SK-N-DZ (cell line): ENCODE measurements around the gene PROM1. TPM values are rescaled to one million over a fixed set of nuclear protein-coding genes. Genes with fewer than 3 reads are reported as not detected.

Experiments used
- DNase-seq: peaks from one replicate; pipeline ENCODE4 v3.0.0-alpha.2; 2015; ENCODE audit warnings: low spot score
- polyA plus RNA-seq, 2 experiments: library from polyadenylated mRNA; depleted of rRNA; stranded (reverse); fragments of >200 nt; gene quantifications; 2 replicates each; pipeline ENCODE4 v1.2.3, GENCODE V29; 2014

Gene PROM1, protein sequence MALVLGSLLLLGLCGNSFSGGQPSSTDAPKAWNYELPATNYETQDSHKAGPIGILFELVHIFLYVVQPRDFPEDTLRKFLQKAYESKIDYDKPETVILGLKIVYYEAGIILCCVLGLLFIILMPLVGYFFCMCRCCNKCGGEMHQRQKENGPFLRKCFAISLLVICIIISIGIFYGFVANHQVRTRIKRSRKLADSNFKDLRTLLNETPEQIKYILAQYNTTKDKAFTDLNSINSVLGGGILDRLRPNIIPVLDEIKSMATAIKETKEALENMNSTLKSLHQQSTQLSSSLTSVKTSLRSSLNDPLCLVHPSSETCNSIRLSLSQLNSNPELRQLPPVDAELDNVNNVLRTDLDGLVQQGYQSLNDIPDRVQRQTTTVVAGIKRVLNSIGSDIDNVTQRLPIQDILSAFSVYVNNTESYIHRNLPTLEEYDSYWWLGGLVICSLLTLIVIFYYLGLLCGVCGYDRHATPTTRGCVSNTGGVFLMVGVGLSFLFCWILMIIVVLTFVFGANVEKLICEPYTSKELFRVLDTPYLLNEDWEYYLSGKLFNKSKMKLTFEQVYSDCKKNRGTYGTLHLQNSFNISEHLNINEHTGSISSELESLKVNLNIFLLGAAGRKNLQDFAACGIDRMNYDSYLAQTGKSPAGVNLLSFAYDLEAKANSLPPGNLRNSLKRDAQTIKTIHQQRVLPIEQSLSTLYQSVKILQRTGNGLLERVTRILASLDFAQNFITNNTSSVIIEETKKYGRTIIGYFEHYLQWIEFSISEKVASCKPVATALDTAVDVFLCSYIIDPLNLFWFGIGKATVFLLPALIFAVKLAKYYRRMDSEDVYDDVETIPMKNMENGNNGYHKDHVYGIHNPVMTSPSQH
- polyA plus RNA-seq (2014; cell fraction: cytosol; rRNA removed): 22.5 and 25.8 TPM in 2 replicates
- polyA plus RNA-seq (2014; cell fraction: nucleus; rRNA removed): 25.7 and 41.1 TPM in 2 replicates

DNA sequence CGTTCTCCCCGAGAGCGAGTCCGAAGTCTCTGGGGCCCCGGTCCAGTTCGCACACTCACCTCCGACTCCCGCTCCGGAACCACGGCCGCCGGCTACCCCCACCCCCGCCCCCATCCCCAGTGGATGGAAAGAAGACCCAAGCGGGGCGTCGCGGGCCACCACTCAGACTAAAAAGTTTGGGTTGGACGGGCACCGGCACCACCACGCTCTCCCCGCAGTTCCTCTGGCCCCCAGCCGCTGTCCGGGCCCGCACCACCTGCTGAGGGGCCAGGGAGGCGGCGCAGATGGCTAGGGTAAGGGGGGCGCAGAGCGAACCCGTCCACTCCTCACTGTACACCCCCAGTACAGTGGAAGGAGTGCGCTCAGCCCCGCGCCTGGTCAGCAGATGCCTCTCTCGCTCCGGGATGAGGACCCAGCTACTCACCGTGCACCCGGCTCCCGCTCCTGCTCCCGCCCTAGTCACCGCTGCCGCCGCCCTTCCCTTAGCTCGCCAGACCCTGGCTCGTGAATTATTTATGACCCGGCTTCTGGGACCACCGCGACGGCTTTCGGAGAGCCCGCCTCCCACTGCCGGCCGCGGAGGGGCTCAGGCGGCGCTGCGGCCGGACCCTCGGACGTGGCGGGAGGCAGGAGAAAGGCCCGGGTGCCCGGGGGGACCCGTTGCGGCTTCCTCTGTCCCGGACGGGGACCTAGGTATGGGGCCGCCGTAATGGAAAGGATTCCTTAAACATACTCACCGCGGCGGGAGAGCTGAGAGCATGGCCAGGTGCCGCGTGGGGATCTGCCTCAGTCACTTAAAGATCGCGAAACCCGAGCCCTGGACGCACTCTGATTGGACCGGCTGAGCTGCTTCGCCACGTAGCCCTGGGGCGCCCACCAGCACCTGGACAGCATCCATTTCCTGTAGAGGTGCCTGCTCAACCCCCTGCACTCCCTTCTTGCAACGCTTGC is at the start of gene PROM1:
Gene PROM1 (minus strand): TSS at position 783 of the 951 bp plus-strand sequence. CDS start 8,117 bp downstream, outside the sequence.
- peak; percentile 52 for DNase-seq

DNA sequence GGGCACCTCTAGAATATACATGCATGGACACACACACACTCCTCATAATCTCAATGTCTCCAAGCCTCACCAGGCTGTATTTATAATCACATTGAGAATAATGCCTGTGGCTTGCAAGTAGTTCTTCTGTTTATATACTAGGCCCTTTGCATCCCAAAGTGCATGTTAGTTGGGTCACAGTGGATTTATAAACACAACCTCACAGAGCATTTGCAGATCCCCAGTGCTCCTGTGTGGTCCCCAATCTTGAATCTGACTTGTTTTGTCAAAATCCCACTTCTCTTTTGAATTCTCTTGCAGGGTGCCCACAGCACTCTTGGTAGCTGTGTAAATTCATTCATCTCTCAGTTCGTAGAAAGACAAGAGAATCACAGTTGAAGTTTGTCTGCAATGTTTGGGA is 49.6 kb upstream of the PROM1 start:
- no peak for DNase-seq

DNA sequence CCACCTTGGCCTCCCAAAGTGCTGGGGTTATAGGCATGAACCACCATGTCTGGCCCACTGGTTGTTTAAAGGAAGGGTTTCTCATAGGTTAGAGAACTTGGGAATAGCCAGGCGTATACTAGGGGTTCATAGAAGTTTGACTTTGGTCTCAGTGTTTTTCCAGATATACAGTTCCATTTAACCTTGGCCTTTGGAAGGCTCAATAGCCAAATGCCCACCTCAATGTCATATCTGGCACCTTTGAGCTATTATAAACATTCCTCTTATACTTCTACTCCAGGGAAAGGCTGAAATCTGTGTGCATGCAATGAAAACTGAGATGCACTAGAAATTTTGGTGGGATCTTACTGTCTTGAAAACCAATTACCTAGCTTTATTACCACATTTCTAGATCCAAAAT is 47.5 kb upstream of the PROM1 start:
- DNase-seq: no peak

DNA sequence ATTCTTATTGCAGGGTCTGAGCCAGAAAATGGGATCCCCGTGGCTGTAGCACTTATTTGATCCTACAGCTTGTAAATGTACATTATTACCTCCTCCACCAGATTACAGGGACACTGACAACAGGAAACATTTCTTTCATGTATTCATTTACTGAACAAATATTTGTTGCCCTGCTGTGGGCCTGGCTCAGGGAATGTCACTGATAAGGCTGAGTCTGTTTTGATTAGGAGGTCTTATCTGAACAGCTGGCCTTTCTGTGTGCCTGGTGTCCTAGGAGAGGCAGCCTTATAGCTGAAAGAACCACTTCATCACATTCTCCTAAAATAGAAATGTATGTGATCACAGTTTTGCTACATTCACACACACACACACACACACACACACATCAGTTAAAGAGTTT is 45.5 kb upstream of the PROM1 start:
- peak; percentile 67 for DNase-seq

DNA sequence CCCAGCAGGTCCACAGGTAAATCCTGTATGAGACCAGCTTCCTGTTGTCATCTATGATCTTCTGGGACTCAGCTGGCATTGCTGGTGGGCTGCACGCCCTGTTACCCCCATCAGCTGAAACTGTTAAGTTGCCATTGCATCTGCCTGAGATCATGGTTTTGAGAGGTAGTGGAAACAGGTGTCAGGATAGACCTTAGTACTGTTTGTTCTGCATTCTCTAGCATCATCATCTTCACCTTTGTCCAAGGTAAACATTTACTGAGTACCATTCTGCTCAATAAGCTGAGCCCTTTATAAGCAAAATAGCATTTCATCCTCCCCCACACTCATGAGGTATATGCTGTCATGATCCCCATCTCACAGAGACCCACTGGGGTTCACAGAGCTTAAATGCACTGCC is 42.9 kb upstream of the PROM1 start:
- DNase-seq: no peak

DNA sequence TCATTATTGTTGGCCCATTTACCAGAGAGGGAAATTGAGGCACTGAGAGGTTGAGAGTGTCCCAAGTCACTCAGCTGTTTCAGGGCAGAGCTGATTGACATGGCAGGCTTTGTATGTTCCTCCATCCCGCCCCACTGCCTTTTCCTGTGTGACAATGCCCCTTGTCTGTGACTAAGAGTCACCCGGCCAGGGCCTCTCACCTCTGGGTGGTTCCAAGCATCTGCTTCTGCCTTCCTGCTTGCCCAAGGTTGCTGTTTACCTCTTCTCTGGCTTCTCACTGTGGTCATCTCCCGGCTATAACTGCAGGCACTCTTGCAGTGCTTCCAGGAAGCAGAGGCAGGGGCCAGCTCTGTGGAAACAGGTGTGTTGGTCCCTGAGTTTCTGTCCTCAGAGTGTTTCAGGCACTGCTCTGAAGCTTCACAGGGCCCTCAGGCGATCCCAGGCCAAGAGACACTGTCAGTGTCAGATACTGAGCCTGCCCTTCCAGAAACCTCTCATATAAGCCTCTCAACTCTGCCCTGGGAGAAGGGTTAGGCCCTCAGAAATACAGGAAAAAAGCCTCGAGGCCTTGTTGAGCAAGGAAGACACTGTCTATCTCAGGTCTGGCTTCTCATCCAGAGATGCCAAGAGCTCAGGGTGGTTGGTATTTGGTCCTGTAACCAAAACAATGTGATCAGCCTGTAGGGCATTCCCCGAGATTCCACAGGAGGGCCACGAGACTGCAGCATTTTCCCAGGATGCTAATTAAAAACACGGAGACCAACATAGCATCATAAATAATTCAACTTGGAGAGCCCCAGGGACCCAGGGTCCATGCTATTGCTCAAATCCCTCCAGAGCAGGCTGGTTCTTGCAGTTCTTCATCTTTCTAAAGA is 42.0 kb upstream of the PROM1 start:
- no peak for DNase-seq

DNA sequence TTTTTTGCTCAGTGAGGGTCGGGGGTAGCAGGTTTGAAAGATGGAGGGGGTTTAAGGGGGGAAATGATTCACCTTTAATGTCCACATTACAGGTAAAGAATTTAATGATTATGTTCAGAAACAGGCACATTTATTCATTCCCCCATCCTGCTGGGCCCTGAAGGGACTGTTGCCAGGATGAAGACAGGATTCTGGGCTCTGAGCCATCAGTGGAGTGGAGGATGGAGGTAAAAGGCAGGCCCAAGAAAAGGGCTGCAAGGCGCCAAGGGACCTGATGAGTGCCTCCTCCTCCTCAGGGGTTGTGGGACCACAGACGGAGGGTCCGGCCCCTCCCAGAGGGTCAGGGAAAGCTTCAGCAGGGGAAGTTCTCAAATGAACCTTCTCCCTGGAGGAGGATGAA is 40.4 kb upstream of the PROM1 start:
- no peak for DNase-seq

DNA sequence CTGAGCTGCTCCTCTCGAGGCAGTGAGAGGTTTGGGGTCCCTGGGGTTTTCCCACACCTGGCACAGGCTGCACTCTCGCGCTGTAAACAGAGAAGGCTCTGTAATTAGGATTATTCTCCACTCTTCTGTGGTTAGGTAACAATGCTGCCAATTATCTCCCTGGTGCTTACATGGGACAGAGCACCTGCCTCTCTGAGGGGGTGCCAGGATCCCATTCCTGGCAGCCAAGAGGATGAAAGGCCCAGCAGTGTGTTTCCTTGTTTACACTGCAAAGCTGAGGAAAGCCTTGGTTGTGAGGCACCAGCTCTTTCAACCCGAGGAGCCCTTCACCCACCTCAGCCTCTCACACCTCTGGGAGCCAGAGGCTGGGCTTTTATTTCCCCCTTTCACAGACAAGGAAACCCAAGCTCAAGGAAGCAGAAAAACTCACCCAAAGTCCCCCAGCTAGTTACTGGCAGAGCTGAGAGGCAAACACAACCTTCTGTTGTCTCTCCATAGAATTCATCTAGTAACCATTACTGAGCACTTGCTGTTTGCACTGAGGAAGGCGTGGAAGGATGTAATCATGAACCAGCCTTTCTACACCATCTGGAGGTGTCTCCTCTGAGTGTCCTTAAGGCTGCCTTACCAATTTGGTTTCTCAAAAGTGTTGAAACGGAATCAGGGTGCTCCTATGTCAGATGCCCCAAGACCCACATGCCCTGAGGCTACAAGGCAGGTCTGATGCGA is 39.7 kb upstream of the PROM1 start:
- DNase-seq: no peak

DNA sequence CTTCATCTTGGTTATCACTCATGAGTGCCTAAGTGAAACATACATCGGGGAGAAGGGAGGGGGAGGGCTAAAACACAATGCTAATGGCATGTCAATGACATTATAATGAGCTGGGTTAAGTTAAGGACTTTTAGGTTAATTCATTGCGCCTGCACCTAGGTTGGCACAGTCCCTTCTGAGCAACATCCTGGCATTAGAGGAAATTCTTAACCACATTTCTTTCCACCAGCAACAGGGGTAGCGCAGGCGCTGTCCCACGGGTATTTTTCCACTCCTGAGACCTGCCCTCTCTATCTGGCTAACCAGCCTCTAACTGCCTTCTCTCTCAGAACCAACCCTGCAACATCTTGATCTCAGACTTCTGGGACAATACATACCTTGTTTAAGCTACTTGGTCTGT is 39.0 kb upstream of the PROM1 start:
- DNase-seq: no peak

DNA sequence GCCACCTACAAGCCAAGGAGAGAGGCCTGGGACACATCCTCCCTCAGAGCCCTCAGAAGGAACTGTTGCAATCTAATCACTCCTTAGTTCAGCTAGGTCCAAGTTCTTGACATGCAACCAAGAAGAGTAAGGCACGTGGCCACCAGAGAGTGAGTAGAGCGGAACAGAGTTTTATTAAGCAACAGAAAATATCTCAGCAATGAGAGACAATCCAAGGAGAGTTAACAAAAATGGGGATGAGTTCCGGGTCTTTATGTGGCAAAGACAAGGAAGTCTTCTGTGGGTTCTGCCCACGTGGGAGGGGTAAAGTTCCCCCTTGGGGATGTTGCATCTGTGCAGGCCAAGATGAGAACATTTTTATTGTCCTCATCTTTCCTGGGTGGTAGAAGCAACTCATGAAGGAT is 38.5 kb upstream of the PROM1 start:
- no peak for DNase-seq

DNA sequence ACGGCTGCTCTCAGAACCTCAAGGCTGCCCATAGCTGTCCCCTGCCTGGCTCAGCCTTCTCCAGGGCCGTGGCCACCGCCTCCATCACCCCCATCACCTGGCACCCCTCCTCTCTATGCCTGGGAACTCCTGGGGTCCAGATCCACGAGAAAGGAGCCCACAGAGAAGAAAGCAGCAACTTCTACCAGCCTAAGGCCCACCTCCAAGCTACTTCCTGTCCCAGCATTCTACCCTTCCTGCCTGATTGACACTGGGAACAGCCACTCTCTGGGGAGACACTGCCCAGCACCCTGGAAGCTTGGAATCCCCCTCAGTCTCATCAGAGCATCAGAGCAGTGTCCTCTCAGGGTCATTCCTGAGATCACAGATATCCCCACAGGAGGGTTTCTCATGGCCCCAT is 36.9 kb upstream of the PROM1 start:
- no peak for DNase-seq

DNA sequence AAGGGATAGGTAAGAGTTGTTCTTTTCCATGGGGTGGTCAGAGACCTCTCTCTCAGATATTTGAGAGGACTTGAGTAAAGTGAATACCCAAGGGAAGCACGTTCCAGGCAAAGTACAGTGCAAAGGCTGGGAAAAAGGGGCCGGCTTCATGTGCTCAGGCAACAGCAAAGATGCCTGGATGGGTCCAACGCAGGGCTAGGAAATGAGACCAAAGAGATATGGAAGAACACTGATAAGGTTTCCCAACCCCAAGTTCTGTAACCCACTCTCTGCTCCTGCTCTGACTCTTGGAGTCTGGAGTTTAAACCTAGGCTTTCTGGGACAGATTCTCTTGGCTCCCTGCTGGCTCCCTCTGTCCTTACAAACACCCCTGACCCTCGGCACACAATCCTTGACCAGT is 36.2 kb upstream of the PROM1 start:
- no peak for DNase-seq

DNA sequence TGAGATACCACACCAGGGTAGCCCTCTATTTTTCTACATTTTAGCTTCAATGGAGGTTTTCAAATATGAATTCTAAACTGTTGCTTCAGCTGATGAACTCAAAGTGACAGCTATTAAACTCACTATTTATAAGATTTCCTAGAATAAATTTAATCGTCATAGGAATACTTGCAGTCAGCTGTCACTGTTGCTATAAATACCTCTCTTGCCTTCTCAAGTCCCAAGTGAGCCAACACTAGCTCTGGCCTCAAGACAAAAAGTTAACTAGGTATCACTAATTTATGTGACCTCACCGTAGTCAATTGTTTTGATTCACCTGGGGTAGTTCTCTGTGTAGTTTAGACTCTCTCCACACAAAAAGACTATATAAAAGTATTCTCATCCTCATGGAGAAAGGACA is 34.3 kb upstream of the PROM1 start:
- DNase-seq: no peak

DNA sequence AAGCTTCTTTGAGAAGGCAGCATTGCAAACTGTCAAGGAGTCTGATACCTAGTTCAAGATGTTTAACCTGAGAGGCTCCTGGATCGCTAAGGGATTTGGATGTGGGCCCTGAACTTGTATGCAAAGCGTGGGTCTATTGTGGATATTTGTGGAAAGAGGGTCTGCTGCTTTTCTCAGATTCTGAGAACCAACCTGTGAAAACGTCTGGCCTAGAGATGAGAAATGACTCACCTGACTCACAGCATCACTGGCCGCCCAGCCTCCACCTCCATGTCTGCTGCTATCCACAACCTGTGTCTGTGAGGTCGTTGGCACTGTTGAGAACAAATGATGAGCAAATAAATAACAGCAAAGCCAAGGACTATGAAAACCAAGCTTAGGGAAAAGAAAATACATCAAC is 33.3 kb upstream of the PROM1 start:
- no peak for DNase-seq

DNA sequence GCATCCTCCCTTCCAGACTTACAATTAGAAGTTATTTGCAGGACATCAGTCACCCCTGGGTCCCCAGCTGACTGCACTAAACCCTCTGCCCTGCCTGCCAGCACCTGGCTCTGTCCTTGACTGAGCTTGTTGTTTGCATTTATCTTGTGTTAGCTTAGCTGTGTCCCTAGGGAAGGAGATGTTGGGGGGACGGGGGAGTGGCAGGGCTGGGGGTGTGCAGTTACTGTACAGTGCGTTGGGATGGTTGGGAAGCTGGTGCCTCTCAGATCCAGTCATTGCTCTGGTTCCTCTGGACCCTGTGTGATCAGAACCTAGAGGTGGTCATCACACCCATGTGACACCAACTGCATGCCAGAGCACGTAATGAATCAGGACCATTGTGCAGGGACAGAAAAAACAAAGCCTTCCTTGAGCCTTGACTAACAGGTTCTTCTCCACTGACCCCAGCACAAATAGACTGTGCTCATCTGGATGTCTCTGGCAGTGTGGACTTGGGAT is 32.7 kb upstream of the PROM1 start:
- DNase-seq: no peak

DNA sequence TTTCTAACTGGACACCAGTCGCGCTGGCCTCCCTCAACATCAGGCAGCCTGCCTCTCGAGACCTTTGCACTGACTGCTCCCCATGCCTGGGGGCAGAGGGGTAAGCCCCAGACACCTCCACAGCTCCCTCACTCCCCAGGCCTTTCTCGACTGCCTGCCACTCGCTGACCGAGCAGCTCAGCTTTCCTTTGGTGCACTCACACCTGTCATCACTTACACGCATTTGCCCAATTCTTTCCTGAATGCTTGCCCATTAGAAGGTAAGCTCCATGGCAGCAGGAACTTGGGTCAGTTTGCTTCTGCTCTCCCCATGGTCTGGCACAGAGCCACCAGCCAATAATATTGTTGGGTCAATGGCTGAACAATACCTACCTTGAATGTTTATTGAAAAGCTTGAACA is 32.2 kb upstream of the PROM1 start:
- no peak for DNase-seq

DNA sequence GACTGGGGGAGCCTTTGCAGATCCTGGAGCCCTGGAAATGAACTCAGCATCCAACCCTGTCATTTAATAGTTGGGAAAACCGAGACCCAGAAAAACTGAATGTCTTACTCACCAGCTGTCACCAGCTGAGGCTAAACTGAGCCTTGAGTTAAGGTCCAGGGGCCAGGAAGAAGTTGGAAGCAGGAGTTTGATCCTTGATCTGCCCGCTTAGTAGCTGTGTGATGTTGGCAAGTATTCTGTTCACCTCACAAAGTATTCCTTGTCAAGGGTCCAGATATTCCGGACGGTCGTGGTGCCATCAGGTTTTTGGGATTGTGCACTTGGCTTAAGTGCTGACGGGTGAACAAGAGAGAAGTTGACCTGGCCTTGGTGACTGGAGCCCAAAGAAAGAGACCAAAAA is 30.7 kb upstream of the PROM1 start:
- no peak for DNase-seq

DNA sequence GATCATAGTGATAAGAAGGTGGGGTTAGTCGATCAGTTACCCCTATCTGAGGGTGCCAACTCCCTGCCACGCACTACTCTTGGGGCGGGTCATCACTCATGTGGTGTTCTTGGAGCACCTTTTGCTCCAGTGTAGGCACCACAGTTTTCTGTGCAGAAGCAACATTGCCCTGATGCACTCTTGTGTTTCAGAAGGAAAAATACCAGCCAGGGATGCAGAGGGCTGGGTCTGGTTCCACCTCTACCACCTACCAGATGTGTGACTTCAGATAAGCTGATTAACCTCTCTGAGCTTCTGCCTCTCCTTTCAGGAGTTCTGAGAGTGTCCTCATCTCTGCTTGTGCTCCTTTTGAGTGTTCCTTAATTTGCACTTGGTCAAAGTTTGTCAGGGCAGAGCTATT is 29.9 kb upstream of the PROM1 start:
- DNase-seq: no peak

DNA sequence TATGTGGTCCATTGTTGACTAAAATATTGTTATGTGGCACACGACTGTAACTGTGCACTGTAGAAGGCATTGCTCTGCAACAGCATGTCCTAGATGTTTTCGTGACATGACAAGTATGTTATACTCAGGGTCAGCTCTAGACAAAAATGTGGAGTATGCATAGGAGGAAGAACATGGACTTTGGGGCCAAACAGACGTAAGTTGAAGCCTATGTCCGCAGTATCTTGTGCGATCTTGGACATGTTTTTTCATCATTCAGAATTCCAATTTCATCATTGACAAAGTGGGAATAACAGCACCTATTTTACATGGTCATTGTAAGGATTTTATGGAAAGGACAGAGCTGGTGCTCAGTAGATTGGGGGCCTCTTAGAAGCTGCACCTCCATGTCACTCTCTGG is 27.7 kb upstream of the PROM1 start:
- DNase-seq: no peak
